HEK293 (cell line): Measurements from ENCODE around the gene NDUFA8.

Experiments
- KLF1 ChIP-seq: fragments of 450-650 bp; formaldehyde crosslinking; IDR thresholded peaks from 2 replicates; pipeline ENCODE4 v1.5.1; 2016; ENCODE audit warnings: missing biosample characterization, missing genetic modification characterization
- OSR2 ChIP-seq: fragments of 450-650 bp; formaldehyde crosslinking; IDR thresholded peaks from 2 replicates; pipeline ENCODE4 v1.5.1; 2016; ENCODE audit warnings: missing biosample characterization, missing genetic modification characterization
- ZFP37 ChIP-seq: fragments of 450-650 bp; formaldehyde crosslinking; IDR thresholded peaks from 2 replicates; pipeline ENCODE4 v1.5.1; 2016; ENCODE audit warnings: missing biosample characterization, missing genetic modification characterization
- ZNF140 ChIP-seq: fragments of 450-650 bp; formaldehyde crosslinking; IDR thresholded peaks from 2 replicates; pipeline ENCODE4 v1.5.1; 2016; ENCODE audit warnings: missing biosample characterization, missing genetic modification characterization
- TF ChIP-seq, protein P1 (sequence below): fragments of 450-650 bp; formaldehyde crosslinking; IDR thresholded peaks from 2 replicates; pipeline ENCODE4 v1.5.1; 2016; ENCODE audit warnings: missing biosample characterization, missing genetic modification characterization
- TF ChIP-seq, protein P2 (sequence below): fragments of 450-650 bp; formaldehyde crosslinking; IDR thresholded peaks from 2 replicates; pipeline ENCODE4 v1.5.1; 2016; ENCODE audit warnings: missing biosample characterization, missing genetic modification characterization
- TF ChIP-seq, protein P3 (sequence below): fragments of 450-650 bp; formaldehyde crosslinking; IDR thresholded peaks from 2 replicates; pipeline ENCODE4 v1.5.1; 2017; ENCODE audit warnings: missing biosample characterization, missing genetic modification characterization
- TF ChIP-seq, protein P4 (sequence below): fragments of 450-650 bp; formaldehyde crosslinking; IDR thresholded peaks from 2 replicates; pipeline ENCODE4 v1.5.1; 2016; ENCODE audit warnings: missing biosample characterization, missing genetic modification characterization
- TF ChIP-seq, protein P5 (sequence below): fragments of 450-650 bp; formaldehyde crosslinking; IDR thresholded peaks from 2 replicates; pipeline ENCODE4 v1.5.1; 2016; ENCODE audit warnings: missing biosample characterization, missing genetic modification characterization

DNA sequence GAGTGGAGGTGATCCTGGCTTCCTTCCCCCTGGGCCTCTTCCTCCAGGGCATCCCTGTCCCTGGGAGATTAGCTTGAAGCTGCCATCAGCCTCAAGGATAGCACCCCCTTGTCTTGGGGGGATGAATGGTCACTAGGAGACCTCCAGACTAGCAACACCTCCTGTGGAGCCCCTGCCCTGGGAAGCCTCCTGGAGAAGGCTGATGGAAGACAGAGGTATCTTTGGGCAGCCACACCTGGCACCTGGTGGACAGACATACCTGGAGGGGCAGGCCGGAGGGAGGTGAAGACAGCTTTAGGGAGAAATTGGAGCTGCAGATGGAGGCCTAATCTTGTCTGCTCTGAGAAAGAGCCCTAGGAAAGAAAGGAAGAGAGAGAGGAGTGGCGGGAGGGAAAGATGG, 57.4 kb downstream of the NDUFA8 start:
- TF ChIP-seq KLF1 (tag by site-specific recombination) (no peak), ZNF140 (tag by site-specific recombination) (no peak), OSR2 (no peak), ZFP37 (tag by site-specific recombination) (no peak)
- TF ChIP-seq, protein P1, sequence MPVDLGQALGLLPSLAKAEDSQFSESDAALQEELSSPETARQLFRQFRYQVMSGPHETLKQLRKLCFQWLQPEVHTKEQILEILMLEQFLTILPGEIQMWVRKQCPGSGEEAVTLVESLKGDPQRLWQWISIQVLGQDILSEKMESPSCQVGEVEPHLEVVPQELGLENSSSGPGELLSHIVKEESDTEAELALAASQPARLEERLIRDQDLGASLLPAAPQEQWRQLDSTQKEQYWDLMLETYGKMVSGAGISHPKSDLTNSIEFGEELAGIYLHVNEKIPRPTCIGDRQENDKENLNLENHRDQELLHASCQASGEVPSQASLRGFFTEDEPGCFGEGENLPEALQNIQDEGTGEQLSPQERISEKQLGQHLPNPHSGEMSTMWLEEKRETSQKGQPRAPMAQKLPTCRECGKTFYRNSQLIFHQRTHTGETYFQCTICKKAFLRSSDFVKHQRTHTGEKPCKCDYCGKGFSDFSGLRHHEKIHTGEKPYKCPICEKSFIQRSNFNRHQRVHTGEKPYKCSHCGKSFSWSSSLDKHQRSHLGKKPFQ, result no peak
- TF ChIP-seq, protein P2, sequence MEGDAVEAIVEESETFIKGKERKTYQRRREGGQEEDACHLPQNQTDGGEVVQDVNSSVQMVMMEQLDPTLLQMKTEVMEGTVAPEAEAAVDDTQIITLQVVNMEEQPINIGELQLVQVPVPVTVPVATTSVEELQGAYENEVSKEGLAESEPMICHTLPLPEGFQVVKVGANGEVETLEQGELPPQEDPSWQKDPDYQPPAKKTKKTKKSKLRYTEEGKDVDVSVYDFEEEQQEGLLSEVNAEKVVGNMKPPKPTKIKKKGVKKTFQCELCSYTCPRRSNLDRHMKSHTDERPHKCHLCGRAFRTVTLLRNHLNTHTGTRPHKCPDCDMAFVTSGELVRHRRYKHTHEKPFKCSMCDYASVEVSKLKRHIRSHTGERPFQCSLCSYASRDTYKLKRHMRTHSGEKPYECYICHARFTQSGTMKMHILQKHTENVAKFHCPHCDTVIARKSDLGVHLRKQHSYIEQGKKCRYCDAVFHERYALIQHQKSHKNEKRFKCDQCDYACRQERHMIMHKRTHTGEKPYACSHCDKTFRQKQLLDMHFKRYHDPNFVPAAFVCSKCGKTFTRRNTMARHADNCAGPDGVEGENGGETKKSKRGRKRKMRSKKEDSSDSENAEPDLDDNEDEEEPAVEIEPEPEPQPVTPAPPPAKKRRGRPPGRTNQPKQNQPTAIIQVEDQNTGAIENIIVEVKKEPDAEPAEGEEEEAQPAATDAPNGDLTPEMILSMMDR (tag by site-specific recombination), result no peak
- TF ChIP-seq, protein P3, sequence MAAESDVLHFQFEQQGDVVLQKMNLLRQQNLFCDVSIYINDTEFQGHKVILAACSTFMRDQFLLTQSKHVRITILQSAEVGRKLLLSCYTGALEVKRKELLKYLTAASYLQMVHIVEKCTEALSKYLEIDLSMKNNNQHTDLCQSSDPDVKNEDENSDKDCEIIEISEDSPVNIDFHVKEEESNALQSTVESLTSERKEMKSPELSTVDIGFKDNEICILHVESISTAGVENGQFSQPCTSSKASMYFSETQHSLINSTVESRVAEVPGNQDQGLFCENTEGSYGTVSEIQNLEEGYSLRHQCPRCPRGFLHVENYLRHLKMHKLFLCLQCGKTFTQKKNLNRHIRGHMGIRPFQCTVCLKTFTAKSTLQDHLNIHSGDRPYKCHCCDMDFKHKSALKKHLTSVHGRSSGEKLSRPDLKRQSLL, result no peak
- TF ChIP-seq, protein P4, sequence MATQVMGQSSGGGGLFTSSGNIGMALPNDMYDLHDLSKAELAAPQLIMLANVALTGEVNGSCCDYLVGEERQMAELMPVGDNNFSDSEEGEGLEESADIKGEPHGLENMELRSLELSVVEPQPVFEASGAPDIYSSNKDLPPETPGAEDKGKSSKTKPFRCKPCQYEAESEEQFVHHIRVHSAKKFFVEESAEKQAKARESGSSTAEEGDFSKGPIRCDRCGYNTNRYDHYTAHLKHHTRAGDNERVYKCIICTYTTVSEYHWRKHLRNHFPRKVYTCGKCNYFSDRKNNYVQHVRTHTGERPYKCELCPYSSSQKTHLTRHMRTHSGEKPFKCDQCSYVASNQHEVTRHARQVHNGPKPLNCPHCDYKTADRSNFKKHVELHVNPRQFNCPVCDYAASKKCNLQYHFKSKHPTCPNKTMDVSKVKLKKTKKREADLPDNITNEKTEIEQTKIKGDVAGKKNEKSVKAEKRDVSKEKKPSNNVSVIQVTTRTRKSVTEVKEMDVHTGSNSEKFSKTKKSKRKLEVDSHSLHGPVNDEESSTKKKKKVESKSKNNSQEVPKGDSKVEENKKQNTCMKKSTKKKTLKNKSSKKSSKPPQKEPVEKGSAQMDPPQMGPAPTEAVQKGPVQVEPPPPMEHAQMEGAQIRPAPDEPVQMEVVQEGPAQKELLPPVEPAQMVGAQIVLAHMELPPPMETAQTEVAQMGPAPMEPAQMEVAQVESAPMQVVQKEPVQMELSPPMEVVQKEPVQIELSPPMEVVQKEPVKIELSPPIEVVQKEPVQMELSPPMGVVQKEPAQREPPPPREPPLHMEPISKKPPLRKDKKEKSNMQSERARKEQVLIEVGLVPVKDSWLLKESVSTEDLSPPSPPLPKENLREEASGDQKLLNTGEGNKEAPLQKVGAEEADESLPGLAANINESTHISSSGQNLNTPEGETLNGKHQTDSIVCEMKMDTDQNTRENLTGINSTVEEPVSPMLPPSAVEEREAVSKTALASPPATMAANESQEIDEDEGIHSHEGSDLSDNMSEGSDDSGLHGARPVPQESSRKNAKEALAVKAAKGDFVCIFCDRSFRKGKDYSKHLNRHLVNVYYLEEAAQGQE, result no peak
- TF ChIP-seq, protein P5, sequence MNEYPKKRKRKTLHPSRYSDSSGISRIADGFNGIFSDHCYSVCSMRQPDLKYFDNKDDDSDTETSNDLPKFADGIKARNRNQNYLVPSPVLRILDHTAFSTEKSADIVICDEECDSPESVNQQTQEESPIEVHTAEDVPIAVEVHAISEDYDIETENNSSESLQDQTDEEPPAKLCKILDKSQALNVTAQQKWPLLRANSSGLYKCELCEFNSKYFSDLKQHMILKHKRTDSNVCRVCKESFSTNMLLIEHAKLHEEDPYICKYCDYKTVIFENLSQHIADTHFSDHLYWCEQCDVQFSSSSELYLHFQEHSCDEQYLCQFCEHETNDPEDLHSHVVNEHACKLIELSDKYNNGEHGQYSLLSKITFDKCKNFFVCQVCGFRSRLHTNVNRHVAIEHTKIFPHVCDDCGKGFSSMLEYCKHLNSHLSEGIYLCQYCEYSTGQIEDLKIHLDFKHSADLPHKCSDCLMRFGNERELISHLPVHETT (tag by site-specific recombination), result no peak
